Neural progenitor cell (in vitro differentiated cells): ENCODE measurements around the gene ADAM17. TPM values are rescaled to one million over a fixed set of nuclear protein-coding genes. Genes with fewer than 3 reads are reported as not detected.

Experiments used
- DNase-seq: peaks from one replicate; pipeline ENCODE4 v3.0.0-alpha.2; 2016; ENCODE audit warnings: low spot score
- H2AFZ ChIP-seq: fragments of 200-600 bp; sonication (generic); replicated peaks from 2 replicates; pipeline ENCODE4 v1.6.1; 2016; ENCODE audit warnings: antibody characterized with exemption
- H3F3A ChIP-seq: fragments of 200-600 bp; sonication (generic); 2 replicates; pipeline ENCODE4 v1.6.1; 2016; ENCODE audit warnings: antibody characterized with exemption, low read depth
- H3K27ac ChIP-seq: fragments of 200-600 bp; sonication (generic); 2 replicates; pipeline ENCODE4 v1.5.1; 2016; ENCODE audit warnings: mild to moderate bottlenecking
- H3K27me3 ChIP-seq: fragments of 200-600 bp; sonication (generic); 2 replicates; pipeline ENCODE4 v1.6.1; 2016; ENCODE audit warnings: mild to moderate bottlenecking, moderate library complexity
- H3K36me3 ChIP-seq: fragments of 200-600 bp; sonication (generic); 2 replicates; pipeline ENCODE4 v1.5.1; 2016
- H3K4me1 ChIP-seq: fragments of 200-600 bp; sonication (generic); 2 replicates; pipeline ENCODE4 v1.6.1; 2016; ENCODE audit warnings: mixed run types
- H3K4me2 ChIP-seq: fragments of 200-600 bp; sonication (generic); 2 replicates; pipeline ENCODE4 v1.6.1; 2016
- H3K4me3 ChIP-seq: fragments of 200-600 bp; sonication (generic); 2 replicates; pipeline ENCODE4 v1.5.1; 2016
- H3K79me2 ChIP-seq: fragments of 200-600 bp; sonication (generic); 2 replicates; pipeline ENCODE4 v1.6.1; 2016; ENCODE audit warnings: low read depth
- H3K9ac ChIP-seq: fragments of 200-600 bp; sonication (generic); 2 replicates; pipeline ENCODE4 v1.6.1; 2016
- H3K9me3 ChIP-seq: fragments of 200-600 bp; sonication (generic); 2 replicates; pipeline ENCODE4 v1.5.1; 2016; ENCODE audit warnings: low read depth
- H4K20me1 ChIP-seq: fragments of 200-600 bp; sonication (generic); 2 replicates; pipeline ENCODE4 v1.6.1; 2016; ENCODE audit warnings: low read depth
- H3K27ac Mint-ChIP-seq: 3 replicates; pipeline ENCODE4 v1.8.0; 2021; ENCODE audit warnings: mixed read lengths
- H3K27me3 Mint-ChIP-seq: 2 replicates; pipeline ENCODE4 v1.8.0; 2022; ENCODE audit warnings: low read depth, mild to moderate bottlenecking, inconsistent platforms, moderate library complexity, mixed read lengths; ENCODE audit not compliant: insufficient read depth
- H3K36me3 Mint-ChIP-seq: 3 replicates; pipeline ENCODE4 v1.8.0; 2021; ENCODE audit warnings: mixed read lengths
- H3K4me1 Mint-ChIP-seq: 3 replicates; pipeline ENCODE4 v1.8.0; 2021; ENCODE audit warnings: mixed read lengths
- H3K4me3 Mint-ChIP-seq: 3 replicates; pipeline ENCODE4 v1.8.0; 2021; ENCODE audit warnings: mild to moderate bottlenecking, moderate library complexity, mixed read lengths
- H3K9me3 Mint-ChIP-seq: 3 replicates; pipeline ENCODE4 v1.8.0; 2020; ENCODE audit warnings: mixed read lengths
- CTCF ChIP-seq: fragments of 200-600 bp; sonication (generic); IDR thresholded peaks from 2 replicates; pipeline ENCODE4 v1.5.1; 2017; ENCODE audit warnings: antibody characterized with exemption, mild to moderate bottlenecking
- EZH2 ChIP-seq: fragments of 200-600 bp; sonication (generic); IDR thresholded peaks from 2 replicates; pipeline ENCODE4 v1.6.1; 2017; ENCODE audit warnings: antibody characterized with exemption, mild to moderate bottlenecking, moderate library complexity
- EZH2phosphoT487 ChIP-seq: fragments of 200-600 bp; sonication (generic); IDR thresholded peaks from 2 replicates; pipeline ENCODE4 v1.6.1; 2017; ENCODE audit warnings: antibody characterized with exemption
- total RNA-seq: library from RNA; depleted of rRNA; stranded (reverse); fragments of >200 nt; gene quantifications from 2 replicates; pipeline ENCODE4 v1.2.3, GENCODE V29; 2015; ENCODE audit warnings: low replicate concordance

The ADAM17 gene
- total RNA-seq, 1 donor from 2014 or later = 72.1 TPM

- H3K27me3 ChIP-seq = no peaks in the 10 kb centered on the region
- no peak overlapping the region for H3K9ac ChIP-seq
- Mint-ChIP-seq H3K27me3 (no peaks in the 10 kb centered on the region), H3K27ac (no peak overlapping the region), H3K4me3 (no peak overlapping the region), H3K9me3 (no peaks in the 10 kb centered on the region), H3K36me3 (peaks cover 5% of the 10 kb centered on the region), H3K4me1 (peaks cover 48% of the 10 kb centered on the region)
- no peaks in the 10 kb centered on the region for H3K9me3 ChIP-seq
- H3K27ac ChIP-seq = no peak overlapping the region
- H2AFZ ChIP-seq = no peak overlapping the region
- H3K4me3 ChIP-seq = no peak overlapping the region
- TF ChIP-seq CTCF (no peak), EZH2phosphoT487 (no peak), EZH2 (no peak)
- no peak for DNase-seq
- H3F3A ChIP-seq = peaks cover 7% of the 10 kb centered on the region
- H3K4me1 ChIP-seq = peaks cover 8% of the 10 kb centered on the region
- no peak overlapping the region for H3K4me2 ChIP-seq
- H4K20me1 ChIP-seq = peaks cover 91% of the 10 kb centered on the region
- H3K36me3 ChIP-seq = no peaks in the 10 kb centered on the region
- H3K79me2 ChIP-seq = peaks cover 100% of the 10 kb centered on the region
Observed at GRCh38 chr2:9549420-9549819, 6.2 kb downstream of the ADAM17 start.

- Mint-ChIP-seq H3K4me3 (no peak overlapping the region), H3K9me3 (no peaks in the 10 kb centered on the region), H3K27me3 (no peaks in the 10 kb centered on the region), H3K27ac (peak overlapping the region; percentile 87), H3K4me1 (peaks cover 41% of the 10 kb centered on the region), H3K36me3 (peaks cover 5% of the 10 kb centered on the region)
- no peak overlapping the region for H3K4me3 ChIP-seq
- H3K27me3 ChIP-seq = no peaks in the 10 kb centered on the region
- H3K36me3 ChIP-seq = no peaks in the 10 kb centered on the region
- no peaks in the 10 kb centered on the region for H3K4me1 ChIP-seq
- H3K9ac ChIP-seq = no peak overlapping the region
- H3K9me3 ChIP-seq = no peaks in the 10 kb centered on the region
- peaks cover 93% of the 10 kb centered on the region for H4K20me1 ChIP-seq
- TF ChIP-seq CTCF (no peak), EZH2phosphoT487 (no peak), EZH2 (no peak)
- no peak for DNase-seq
- peaks cover 100% of the 10 kb centered on the region for H3K79me2 ChIP-seq
- no peak overlapping the region for H3K27ac ChIP-seq
- no peaks in the 10 kb centered on the region for H3F3A ChIP-seq
- no peak overlapping the region for H2AFZ ChIP-seq
- no peak overlapping the region for H3K4me2 ChIP-seq
Observed at GRCh38 chr2:9548506-9548905, 7.1 kb downstream of the ADAM17 start.

- H3K4me3 ChIP-seq = no peak overlapping the region
- peaks cover 5% of the 10 kb centered on the region for H3K36me3 Mint-ChIP-seq
- no peaks in the 10 kb centered on the region for H3K27me3 Mint-ChIP-seq
- peaks cover 39% of the 10 kb centered on the region for H3K4me1 Mint-ChIP-seq
- H3F3A ChIP-seq = no peaks in the 10 kb centered on the region
- no peak overlapping the region for H3K9ac ChIP-seq
- no peaks in the 10 kb centered on the region for H3K9me3 ChIP-seq
- H3K4me3 Mint-ChIP-seq = peak overlapping the region; percentile 6
- H3K27ac ChIP-seq = no peak overlapping the region
- no peaks in the 10 kb centered on the region for H3K36me3 ChIP-seq
- no peak overlapping the region for H2AFZ ChIP-seq
- H4K20me1 ChIP-seq = peaks cover 93% of the 10 kb centered on the region
- H3K27me3 ChIP-seq = no peaks in the 10 kb centered on the region
- peak overlapping the region; percentile 64 for H3K27ac Mint-ChIP-seq
- H3K79me2 ChIP-seq = peaks cover 100% of the 10 kb centered on the region
- H3K4me2 ChIP-seq = no peak overlapping the region
- no peaks in the 10 kb centered on the region for H3K9me3 Mint-ChIP-seq
- no peaks in the 10 kb centered on the region for H3K4me1 ChIP-seq
- TF ChIP-seq CTCF (no peak), EZH2phosphoT487 (no peak), EZH2 (no peak)
- no peak for DNase-seq
Observed at GRCh38 chr2:9547262-9547991, 8.2 kb downstream of the ADAM17 start.
